ELR (cell line): ENCODE results near the gene EXD2.
A peak's percentile ranks its signal among the peaks of the same experiment; 100 is the strongest.
"Not testable (repeated sequence)": the region's sequence is repeated elsewhere in the genome, so short reads cannot be mapped to it uniquely, and the experiment has no call there.

Experiments used
- DNase-seq: peaks from one replicate; pipeline ENCODE4 v3.0.0-alpha.2; 2015; ENCODE audit warnings: low read depth

The EXD2 gene

GRCh38 chr14:69252851-69253250 is 61.6 kb downstream of the EXD2 start:
- DNase-seq: no peak

GRCh38 chr14:69259168-69259526 is 67.8 kb downstream of the EXD2 start:
- no peak for DNase-seq

- peak; percentile 47 for DNase-seq
Observed at GRCh38 chr14:69259527-69260189, 68.4 kb downstream of the EXD2 start, which contains the start of gene GALNT16. Gene GALNT16, plus strand, starts transcription at chr14:69260158. Its CDS starts 133 bp downstream, at chr14:69260291.

GRCh38 chr14:69260190-69260860 is 69.0 kb downstream of the EXD2 start:
- peak; percentile 49 for DNase-seq

GRCh38 chr14:69260861-69261564 is 69.7 kb downstream of the EXD2 start:
- no peak for DNase-seq

- DNase-seq: peak; percentile 61
Observed at GRCh38 chr14:69261761-69262331, 70.5 kb downstream of the EXD2 start.

- no peak for DNase-seq
Observed at GRCh38 chr14:69262516-69262915, 71.2 kb downstream of the EXD2 start.

- DNase-seq: peak; percentile 93
Observed at GRCh38 chr14:69263364-69263763, 72.1 kb downstream of the EXD2 start.

- DNase-seq: no peak
Observed at GRCh38 chr14:69263771-69264170, 72.5 kb downstream of the EXD2 start.

GRCh38 chr14:69266572-69267345 is 75.5 kb downstream of the EXD2 start:
- DNase-seq: no peak

GRCh38 chr14:69267492-69267891 is 76.2 kb downstream of the EXD2 start:
- DNase-seq: no peak

- peak; percentile 70 for DNase-seq
Observed at GRCh38 chr14:69268223-69268622, 76.9 kb downstream of the EXD2 start.

- DNase-seq: peak; percentile 86
Observed at GRCh38 chr14:69268763-69269162, 77.5 kb downstream of the EXD2 start.

- DNase-seq: no peak
Observed at GRCh38 chr14:69269381-69269780, 78.1 kb downstream of the EXD2 start.

GRCh38 chr14:69270097-69270496 is 78.8 kb downstream of the EXD2 start:
- DNase-seq: no peak

- peak; percentile 79 for DNase-seq
Observed at GRCh38 chr14:69270795-69271708, 79.8 kb downstream of the EXD2 start.

GRCh38 chr14:69274321-69274720 is 83.0 kb downstream of the EXD2 start:
- no peak for DNase-seq

- DNase-seq: no peak
Observed at GRCh38 chr14:69275331-69275730, 84.0 kb downstream of the EXD2 start.

GRCh38 chr14:69277356-69277755 is 86.1 kb downstream of the EXD2 start:
- not testable (repeated sequence) for DNase-seq

- DNase-seq: no peak
Observed at GRCh38 chr14:69280746-69281291, 89.5 kb downstream of the EXD2 start.
